ENCODE results near the gene F10. TPM values are rescaled to one million over a fixed set of nuclear protein-coding genes. Genes with fewer than 3 reads are reported as not detected.

The F10 gene
- total RNA-seq, 1 experiment from 2014 or later = not detected

GRCh38 chr13:113082198-113083021, 40.2 kb upstream of the F10 start:
- no peaks in the 10 kb centered on the region for H3K9me3 Mint-ChIP-seq (ENCODE audit: unreplicated experiment)
- CTCF ChIA-PET = no interaction called here
- no peaks in the 10 kb centered on the region for H3K4me1 Mint-ChIP-seq (ENCODE audit: insufficient read depth, unreplicated experiment)
- no peaks in the 10 kb centered on the region for H3K27me3 Mint-ChIP-seq (ENCODE audit: insufficient read depth, unreplicated experiment)
- intact Hi-C loops (cut with micrococcal nuclease) = no loop called here
- no peak overlapping the region for H3K4me3 Mint-ChIP-seq (ENCODE audit: unreplicated experiment)
- no peaks in the 10 kb centered on the region for H3K36me3 Mint-ChIP-seq (ENCODE audit: insufficient read depth, unreplicated experiment)
- no peak overlapping the region for H3K27ac Mint-ChIP-seq (ENCODE audit: low read depth, unreplicated experiment)
- DNase-seq (ENCODE audit: unreplicated experiment) = no peak
- POLR2A ChIA-PET = no interaction called here
- TF ChIP-seq CTCF (IDR thresholded peaks at IDR 0.05; ENCODE audit: unreplicated experiment) = no peak
- BruUV-seq (replicated peaks) = no TSS peak

- no peaks in the 10 kb centered on the region for H3K9me3 Mint-ChIP-seq (ENCODE audit: unreplicated experiment)
- no peaks in the 10 kb centered on the region for H3K36me3 Mint-ChIP-seq (ENCODE audit: insufficient read depth, unreplicated experiment)
- H3K27ac Mint-ChIP-seq (ENCODE audit: low read depth, unreplicated experiment) = no peak overlapping the region
- H3K4me1 Mint-ChIP-seq (ENCODE audit: insufficient read depth, unreplicated experiment) = no peaks in the 10 kb centered on the region
- no peak overlapping the region for H3K4me3 Mint-ChIP-seq (ENCODE audit: unreplicated experiment)
- BruUV-seq (replicated peaks) = no TSS peak
- H3K27me3 Mint-ChIP-seq (ENCODE audit: insufficient read depth, unreplicated experiment) = no peaks in the 10 kb centered on the region
- no peak for DNase-seq (ENCODE audit: unreplicated experiment)
- ChIA-PET CTCF (interaction anchor here (0.7 kb wide), 1 partner anchor 45 kb away, joined by 3 read pairs; no protein-coding TSS in a partner anchor), POLR2A (no interaction called here)
- intact Hi-C loops (cut with micrococcal nuclease) = no loop called here
- no peak for TF ChIP-seq CTCF (IDR thresholded peaks at IDR 0.05; ENCODE audit: unreplicated experiment)
Measured at GRCh38 chr13:113083022-113083373, 39.6 kb upstream of the F10 start.

- peak; percentile 48 for DNase-seq (ENCODE audit: unreplicated experiment)
- no peak for TF ChIP-seq CTCF (IDR thresholded peaks at IDR 0.05; ENCODE audit: unreplicated experiment)
- H3K9me3 Mint-ChIP-seq (ENCODE audit: unreplicated experiment) = no peaks in the 10 kb centered on the region
- no peaks in the 10 kb centered on the region for H3K36me3 Mint-ChIP-seq (ENCODE audit: insufficient read depth, unreplicated experiment)
- H3K4me3 Mint-ChIP-seq (ENCODE audit: unreplicated experiment) = no peak overlapping the region
- BruUV-seq (replicated peaks) = no TSS peak
- intact Hi-C loops (cut with micrococcal nuclease) = no loop called here
- ChIA-PET POLR2A (no interaction called here), CTCF (interaction anchor here (0.6 to 0.7 kb wide), 2 partner anchors 46 to 502 kb away, joined by 3 read pairs; no protein-coding TSS in a partner anchor)
- H3K4me1 Mint-ChIP-seq (ENCODE audit: insufficient read depth, unreplicated experiment) = no peaks in the 10 kb centered on the region
- no peaks in the 10 kb centered on the region for H3K27me3 Mint-ChIP-seq (ENCODE audit: insufficient read depth, unreplicated experiment)
- no peak overlapping the region for H3K27ac Mint-ChIP-seq (ENCODE audit: low read depth, unreplicated experiment)
Measured at GRCh38 chr13:113083402-113084061, 39.1 kb upstream of the F10 start.

- Mint-ChIP-seq H3K36me3 (ENCODE audit: insufficient read depth, unreplicated experiment) (no peaks in the 10 kb centered on the region), H3K4me3 (ENCODE audit: unreplicated experiment) (no peak overlapping the region), H3K27ac (ENCODE audit: low read depth, unreplicated experiment) (no peak overlapping the region), H3K4me1 (ENCODE audit: insufficient read depth, unreplicated experiment) (no peaks in the 10 kb centered on the region), H3K27me3 (ENCODE audit: insufficient read depth, unreplicated experiment) (no peaks in the 10 kb centered on the region), H3K9me3 (ENCODE audit: unreplicated experiment) (no peaks in the 10 kb centered on the region)
- intact Hi-C loops (cut with micrococcal nuclease) = no loop called here
- ChIA-PET POLR2A (no interaction called here), CTCF (interaction anchor here (0.6 kb wide), 1 partner anchor 501 kb away, joined by 3 read pairs; no protein-coding TSS in a partner anchor)
- DNase-seq (ENCODE audit: unreplicated experiment) = no peak
- BruUV-seq (replicated peaks) = no TSS peak
- TF ChIP-seq CTCF (IDR thresholded peaks at IDR 0.05; ENCODE audit: unreplicated experiment) = peak; percentile 12
Measured at GRCh38 chr13:113084094-113084942, 38.3 kb upstream of the F10 start.
